ENCODE results near the gene NUTM2B.
"Not testable (repeated sequence)": the region's sequence is repeated elsewhere in the genome, so short reads cannot be mapped to it uniquely, and the experiment has no call there.

The NUTM2B gene

DNA sequence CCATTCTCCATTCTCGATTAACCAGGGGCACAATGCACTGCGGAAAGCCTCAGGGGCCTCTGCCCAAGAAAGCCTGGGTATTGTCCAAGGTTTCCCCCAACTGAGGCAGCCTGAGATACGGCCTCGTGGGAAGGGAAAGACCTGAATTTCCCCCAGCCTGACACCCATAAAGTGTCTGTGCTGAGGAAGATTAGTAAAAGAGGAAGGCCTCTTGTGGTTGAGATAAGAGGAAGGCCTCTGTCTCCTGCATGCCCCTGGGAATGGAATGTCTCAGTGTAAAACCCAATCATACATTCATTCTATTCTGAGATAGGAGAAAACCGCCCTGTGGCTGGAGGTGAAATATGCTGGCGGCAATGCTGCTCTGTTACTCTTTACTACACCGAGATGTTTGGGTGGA, 41.8 kb downstream of the NUTM2B start:
- not testable (repeated sequence) for H3K27ac ChIP-seq (ENCODE audit: low read depth in 2 of 2, low read length in 2 of 2); H3K4me3 ChIP-seq (ENCODE audit: low read length in 2 of 2); H3K36me3 ChIP-seq (ENCODE audit: control insufficient read depth in 2 of 2, insufficient read depth in 2 of 2, low read length in 2 of 2); H3K9me3 ChIP-seq (ENCODE audit: control insufficient read depth in 2 of 2, low read length in 2 of 2); H3K9ac ChIP-seq (ENCODE audit: low read depth in 1 of 2, low read length in 2 of 2); H3K4me1 ChIP-seq (ENCODE audit: control insufficient read depth in 2 of 2, insufficient read depth in 2 of 2, low read length in 2 of 2); H3K27me3 ChIP-seq (ENCODE audit: control insufficient read depth in 2 of 2, insufficient read depth in 2 of 2, low read length in 2 of 2)

DNA sequence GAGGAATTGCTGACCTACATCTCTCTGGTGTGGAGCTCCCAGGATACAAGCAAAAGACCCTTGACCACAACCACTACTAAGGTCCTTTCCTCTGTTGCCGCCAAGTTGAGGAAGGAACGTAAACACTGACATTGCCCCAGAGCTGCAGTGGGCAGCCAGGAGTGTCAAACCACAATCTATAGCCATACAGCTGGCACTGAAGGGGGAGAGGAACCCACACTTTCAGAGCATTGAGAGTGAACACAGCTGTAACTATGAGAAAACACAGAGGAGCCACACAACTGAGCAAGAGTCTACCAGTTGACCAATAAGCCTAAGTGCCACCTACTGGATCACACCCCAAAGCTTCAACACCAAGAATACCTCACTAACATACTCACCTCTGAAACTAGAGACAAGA, 45.5 kb downstream of the NUTM2B start:
- not testable (repeated sequence) for H3K27ac ChIP-seq (ENCODE audit: low read depth in 2 of 2, low read length in 2 of 2); H3K9ac ChIP-seq (ENCODE audit: low read depth in 1 of 2, low read length in 2 of 2); H3K36me3 ChIP-seq (ENCODE audit: control insufficient read depth in 2 of 2, insufficient read depth in 2 of 2, low read length in 2 of 2); H3K27me3 ChIP-seq (ENCODE audit: control insufficient read depth in 2 of 2, insufficient read depth in 2 of 2, low read length in 2 of 2); H3K9me3 ChIP-seq (ENCODE audit: control insufficient read depth in 2 of 2, low read length in 2 of 2); H3K4me3 ChIP-seq (ENCODE audit: low read length in 2 of 2); H3K4me1 ChIP-seq (ENCODE audit: control insufficient read depth in 2 of 2, insufficient read depth in 2 of 2, low read length in 2 of 2)

DNA sequence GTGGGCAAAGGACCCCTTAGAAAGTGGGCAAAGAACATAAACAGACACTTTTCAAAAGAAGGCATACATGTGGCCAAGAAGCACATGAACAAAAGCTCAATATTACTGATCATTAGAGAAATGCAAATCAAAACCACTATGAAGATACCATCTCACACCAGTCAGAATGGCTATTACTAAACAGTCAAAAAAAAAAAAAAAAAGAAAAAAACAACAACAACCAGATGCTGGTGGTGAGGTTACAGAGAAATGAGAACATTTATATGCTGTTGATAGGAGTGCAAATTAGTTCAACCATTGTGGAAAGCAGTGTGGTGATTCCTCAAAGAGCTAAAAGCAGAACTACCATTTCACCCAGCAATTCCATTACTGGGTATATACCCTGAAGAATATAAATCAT, 50.6 kb downstream of the NUTM2B start:
- not testable (repeated sequence) for H3K9me3 ChIP-seq (ENCODE audit: control insufficient read depth in 2 of 2, low read length in 2 of 2); H3K4me3 ChIP-seq (ENCODE audit: low read length in 2 of 2); H3K27me3 ChIP-seq (ENCODE audit: control insufficient read depth in 2 of 2, insufficient read depth in 2 of 2, low read length in 2 of 2); H3K9ac ChIP-seq (ENCODE audit: low read depth in 1 of 2, low read length in 2 of 2); H3K36me3 ChIP-seq (ENCODE audit: control insufficient read depth in 2 of 2, insufficient read depth in 2 of 2, low read length in 2 of 2); H3K4me1 ChIP-seq (ENCODE audit: control insufficient read depth in 2 of 2, insufficient read depth in 2 of 2, low read length in 2 of 2); H3K27ac ChIP-seq (ENCODE audit: low read depth in 2 of 2, low read length in 2 of 2)

DNA sequence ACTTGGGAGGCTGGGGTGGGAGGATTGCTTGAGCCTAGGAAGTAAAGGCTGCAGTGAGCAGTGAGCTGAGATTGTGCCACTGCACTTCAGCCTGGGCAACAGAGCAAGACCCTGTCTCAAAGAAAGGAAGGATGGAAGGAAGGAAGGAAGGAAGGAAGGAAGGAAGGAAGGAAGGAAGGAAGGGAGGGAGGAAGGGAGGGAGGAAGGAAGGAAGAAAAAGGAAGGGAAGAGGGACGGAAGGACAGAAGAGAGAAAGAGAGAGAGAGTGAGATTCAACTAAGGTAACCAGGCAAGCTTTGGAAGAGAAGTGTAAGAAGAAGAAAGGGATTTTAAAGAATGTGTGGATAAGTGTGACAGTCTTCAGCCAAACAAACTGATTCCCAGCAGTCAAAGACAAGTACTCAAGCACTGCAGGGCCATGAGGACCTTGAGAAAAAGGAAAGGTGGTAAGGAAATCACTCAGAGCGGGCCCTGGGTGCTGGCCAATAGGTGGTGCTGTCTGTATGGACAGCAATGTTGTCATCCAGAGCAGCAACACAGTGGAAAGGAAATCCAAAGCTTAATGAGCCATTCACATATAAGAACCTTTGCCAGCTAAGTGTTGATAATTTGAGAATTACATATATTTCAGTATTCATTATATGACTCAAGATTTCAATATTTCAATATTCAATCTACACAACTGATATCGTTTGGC, 55.4 kb downstream of the NUTM2B start:
- not testable (repeated sequence) for H3K9me3 ChIP-seq (ENCODE audit: control insufficient read depth in 2 of 2, low read length in 2 of 2); H3K27me3 ChIP-seq (ENCODE audit: control insufficient read depth in 2 of 2, insufficient read depth in 2 of 2, low read length in 2 of 2); H3K4me1 ChIP-seq (ENCODE audit: control insufficient read depth in 2 of 2, insufficient read depth in 2 of 2, low read length in 2 of 2); H3K4me3 ChIP-seq (ENCODE audit: low read length in 2 of 2); H3K27ac ChIP-seq (ENCODE audit: low read depth in 2 of 2, low read length in 2 of 2); H3K9ac ChIP-seq (ENCODE audit: low read depth in 1 of 2, low read length in 2 of 2); H3K36me3 ChIP-seq (ENCODE audit: control insufficient read depth in 2 of 2, insufficient read depth in 2 of 2, low read length in 2 of 2)

Measured in mucosa of rectum (tissue), 2 donors.